ENCODE data around the gene MRTFB.

GRCh38 chr16:14129502-14129901, 58.4 kb downstream of the MRTFB start:
- TF ChIP-seq, protein P1, sequence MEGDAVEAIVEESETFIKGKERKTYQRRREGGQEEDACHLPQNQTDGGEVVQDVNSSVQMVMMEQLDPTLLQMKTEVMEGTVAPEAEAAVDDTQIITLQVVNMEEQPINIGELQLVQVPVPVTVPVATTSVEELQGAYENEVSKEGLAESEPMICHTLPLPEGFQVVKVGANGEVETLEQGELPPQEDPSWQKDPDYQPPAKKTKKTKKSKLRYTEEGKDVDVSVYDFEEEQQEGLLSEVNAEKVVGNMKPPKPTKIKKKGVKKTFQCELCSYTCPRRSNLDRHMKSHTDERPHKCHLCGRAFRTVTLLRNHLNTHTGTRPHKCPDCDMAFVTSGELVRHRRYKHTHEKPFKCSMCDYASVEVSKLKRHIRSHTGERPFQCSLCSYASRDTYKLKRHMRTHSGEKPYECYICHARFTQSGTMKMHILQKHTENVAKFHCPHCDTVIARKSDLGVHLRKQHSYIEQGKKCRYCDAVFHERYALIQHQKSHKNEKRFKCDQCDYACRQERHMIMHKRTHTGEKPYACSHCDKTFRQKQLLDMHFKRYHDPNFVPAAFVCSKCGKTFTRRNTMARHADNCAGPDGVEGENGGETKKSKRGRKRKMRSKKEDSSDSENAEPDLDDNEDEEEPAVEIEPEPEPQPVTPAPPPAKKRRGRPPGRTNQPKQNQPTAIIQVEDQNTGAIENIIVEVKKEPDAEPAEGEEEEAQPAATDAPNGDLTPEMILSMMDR (IDR thresholded peaks at IDR 0.05; ENCODE audit: insufficient read depth, low read length), result no peak
- TF ChIP-seq REST (IDR thresholded peaks at IDR 0.05; ENCODE audit: insufficient replicate concordance, low read depth) (no peak), GABPA (IDR thresholded peaks at IDR 0.05; ENCODE audit: low read depth) (no peak), SPI1 (IDR thresholded peaks at IDR 0.05; ENCODE audit: borderline replicate concordance, low read depth) (no peak), POLR2AphosphoS5 (IDR thresholded peaks at IDR 0.05; ENCODE audit: low read depth) (no peak)

Measured in HL-60 (cell line).